22Rv1 (cell line): ENCODE measurements around the gene APBA1.

Source experiments
- H3K27ac ChIP-seq: fragments of 450-650 bp; 2 replicates; pipeline ENCODE4 v1.5.1; 2017
- CTCF ChIP-seq: fragments of 450-650 bp; IDR thresholded peaks from 2 replicates; pipeline ENCODE4 v1.5.1; 2017; ENCODE audit warnings: mild to moderate bottlenecking
- ZFX ChIP-seq: fragments of 450-650 bp; IDR thresholded peaks from 2 replicates; pipeline ENCODE4 v1.6.1; 2017; ENCODE audit warnings: antibody characterized with exemption, borderline replicate concordance

The APBA1 gene

GRCh38 chr9:69431203-69431602, 241.0 kb downstream of the APBA1 start:
- TF ChIP-seq CTCF (no peak), ZFX (no peak)
- no peak overlapping the region for H3K27ac ChIP-seq

GRCh38 chr9:69430206-69430605, 242.0 kb downstream of the APBA1 start:
- no peak overlapping the region for H3K27ac ChIP-seq
- TF ChIP-seq ZFX: no peak
- no peak for TF ChIP-seq CTCF

- TF ChIP-seq ZFX: no peak
- no peak for TF ChIP-seq CTCF
Measured at GRCh38 chr9:69429281-69429680, 242.9 kb downstream of the APBA1 start.

GRCh38 chr9:69428017-69428785, 244.0 kb downstream of the APBA1 start:
- TF ChIP-seq ZFX (no peak), CTCF (no peak)
- H3K27ac ChIP-seq: no peak overlapping the region

More at GRCh38 chr9:69429281-69429680, 242.9 kb downstream of the APBA1 start:
- no peak overlapping the region for H3K27ac ChIP-seq

GRCh38 chr9:69427286-69427685, 244.9 kb downstream of the APBA1 start:
- no peak overlapping the region for H3K27ac ChIP-seq
- no peak for TF ChIP-seq CTCF
- no peak for TF ChIP-seq ZFX

GRCh38 chr9:69425136-69425801, 246.9 kb downstream of the APBA1 start:
- no peak overlapping the region for H3K27ac ChIP-seq
- TF ChIP-seq ZFX: no peak
- TF ChIP-seq CTCF: 0 out of 2 replicates have a peak, but pooled peaks have one; percentile 9
